ENCODE data around the gene CADM3.

Gene CADM3

GRCh38 chr1:159201642-159202041 is 30.2 kb downstream of the CADM3 start:
- TF ChIP-seq CTCF (IDR thresholded peaks at IDR 0.05) = no peak
- Histone ChIP-seq H3K36me3 (no peaks in the 10 kb centered on the region), H3K4me3 (ENCODE audit: low read depth in 1 of 2, low read length in 1 of 2) (no peak overlapping the region), H3K27ac (no peak overlapping the region), H3K27me3 (peaks cover 22% of the 10 kb centered on the region), H3K4me1 (ENCODE audit: control insufficient read depth in 1 of 2, insufficient read depth in 1 of 2, low read depth in 1 of 2, low read length in 1 of 2) (peaks cover 10 to 14% of the 10 kb centered on the region in 2 experiments), H3K9me3 (no peaks in the 10 kb centered on the region)

GRCh38 chr1:159203610-159204009 is 32.2 kb downstream of the CADM3 start:
- Histone ChIP-seq H3K4me1 (ENCODE audit: control insufficient read depth in 1 of 2, insufficient read depth in 1 of 2, low read depth in 1 of 2, low read length in 1 of 2) (peaks cover 10 to 14% of the 10 kb centered on the region in 2 experiments), H3K9me3 (no peaks in the 10 kb centered on the region), H3K4me3 (ENCODE audit: low read depth in 1 of 2, low read length in 1 of 2) (no peak overlapping the region), H3K27ac (no peak overlapping the region), H3K27me3 (peaks cover 39% of the 10 kb centered on the region), H3K36me3 (no peaks in the 10 kb centered on the region)
- no peak for TF ChIP-seq CTCF (IDR thresholded peaks at IDR 0.05)

GRCh38 chr1:159204161-159205141 is 33.0 kb downstream of the CADM3 start, which contains the start of gene ACKR1:
TSS of gene ACKR1 (plus strand) at chr1:159204875. CDS start at chr1:159204960, 85 bp downstream.
- Histone ChIP-seq H3K36me3 (no peaks in the 10 kb centered on the region), H3K9me3 (no peaks in the 10 kb centered on the region), H3K27me3 (peaks cover 46% of the 10 kb centered on the region), H3K4me3 (ENCODE audit: low read depth in 1 of 2, low read length in 1 of 2) (no peak within 1 kb of the TSS), H3K4me1 (ENCODE audit: control insufficient read depth in 1 of 2, insufficient read depth in 1 of 2, low read depth in 1 of 2, low read length in 1 of 2) (peaks cover 10 to 14% of the 10 kb centered on the region in 2 experiments), H3K27ac (no peak within 1 kb of the TSS)
- TF ChIP-seq CTCF (IDR thresholded peaks at IDR 0.05) = no peak

GRCh38 chr1:159205225-159205624 is 33.8 kb downstream of the CADM3 start:
- no peak for TF ChIP-seq CTCF (IDR thresholded peaks at IDR 0.05)
- H3K4me1 ChIP-seq (ENCODE audit: control insufficient read depth in 1 of 2, insufficient read depth in 1 of 2, low read depth in 1 of 2, low read length in 1 of 2) = peaks cover 10 to 14% of the 10 kb centered on the region in 2 experiments
- peaks cover 40% of the 10 kb centered on the region for H3K27me3 ChIP-seq
- H3K9me3 ChIP-seq = no peaks in the 10 kb centered on the region
- H3K36me3 ChIP-seq = no peaks in the 10 kb centered on the region
- H3K4me3 ChIP-seq (ENCODE audit: low read depth in 1 of 2, low read length in 1 of 2) = no peak overlapping the region
- H3K27ac ChIP-seq = no peak overlapping the region

- Histone ChIP-seq H3K27ac (no peak overlapping the region), H3K4me3 (ENCODE audit: low read depth in 1 of 2, low read length in 1 of 2) (no peak overlapping the region), H3K27me3 (peaks cover 31% of the 10 kb centered on the region), H3K36me3 (no peaks in the 10 kb centered on the region), H3K4me1 (ENCODE audit: control insufficient read depth in 1 of 2, insufficient read depth in 1 of 2, low read depth in 1 of 2, low read length in 1 of 2) (peaks cover 8 to 10% of the 10 kb centered on the region in 2 experiments), H3K9me3 (no peaks in the 10 kb centered on the region)
- TF ChIP-seq CTCF (IDR thresholded peaks at IDR 0.05) = no peak
Measured at GRCh38 chr1:159206110-159206509, 34.7 kb downstream of the CADM3 start.
